Endothelial cell of umbilical vein (primary cell): ENCODE measurements around the gene SNCAIP. TPM values are rescaled to one million over a fixed set of nuclear protein-coding genes. Genes with fewer than 3 reads are reported as not detected.

ENCODE experiments used
- BruUV-seq: library from RNA; stranded (reverse); fragments of 400-500 nt; replicated peaks from 2 replicates; lab custom pipeline; 2021; lab: Mats Ljungman, UMichigan
- CTCF ChIA-PET: fragments of 300-600, 350-600 bp; sonication (Branson Sonifier 250); formaldehyde crosslinking; loops from one replicate; lab custom pipeline; 2021; ENCODE audit warnings: antibody characterized with exemption, inconsistent platforms; lab: Charles Lee
- POLR2A ChIA-PET: fragments of 300-600, 350-600 bp; sonication (Branson Sonifier 250); formaldehyde crosslinking; loops from one replicate; lab custom pipeline; 2021; ENCODE audit warnings: antibody characterized with exemption, inconsistent platforms; lab: Charles Lee
- DNase-seq: peaks from one replicate; pipeline ENCODE4 v3.0.0-alpha.2; 2011; ENCODE audit warnings: low read depth, low spot score
- FAIRE-seq: peaks from 2 replicates; lab custom pipeline; 2011; peaks lifted over from hg19 to GRCh38; lab: Jason Lieb, UNC
- H2AFZ ChIP-seq: 2 replicates; pipeline ENCODE4 v1.6.0; 2012; ENCODE audit warnings: low read depth, low read length, control low read depth, inconsistent platforms
- H3K27ac ChIP-seq: 2 replicates; pipeline ENCODE4 v1.5.1; 2011; ENCODE audit warnings: low read depth, mild to moderate bottlenecking, control low read depth, low read length, moderate library complexity; ENCODE audit not compliant: insufficient read depth
- H3K27me3 ChIP-seq, 2 experiments: 2 replicates each; pipeline versions ENCODE4 v1.6.0 to v1.6.1; 2011; ENCODE audit warnings: low read length in 2 of 2, mixed read lengths in 1 of 2; ENCODE audit not compliant: control insufficient read depth in 2 of 2, insufficient read depth in 2 of 2
- H3K36me3 ChIP-seq, 2 experiments: 2 replicates in 1 of 2; 3 replicates in 1 of 2; pipeline ENCODE4 v1.5.1; 2011; ENCODE audit warnings: low read length in 2 of 2, mild to moderate bottlenecking in 1 of 2, moderate library complexity in 1 of 2; ENCODE audit not compliant: control insufficient read depth in 2 of 2, insufficient read depth in 2 of 2; ENCODE audit errors: extremely low read depth in 1 of 2
- H3K4me1 ChIP-seq: 3 replicates; pipeline ENCODE4 v1.5.1; 2011; ENCODE audit warnings: mild to moderate bottlenecking, low read length; ENCODE audit not compliant: control insufficient read depth, insufficient read depth; ENCODE audit errors: extremely low read depth
- H3K4me2 ChIP-seq: 2 replicates; pipeline ENCODE4 v1.6.1; 2011; ENCODE audit warnings: low read length, control low read depth, mixed read lengths; ENCODE audit not compliant: insufficient read depth
- H3K4me3 ChIP-seq, 3 experiments: fragments of 200-600 bp in 1 of 3; sonication (generic), shearing (Covaris generic) in 1 of 3; replicated peaks in 1 of 3; 2 replicates each; pipeline ENCODE4 v1.5.1; 2011 to 2016; ENCODE audit warnings: control low read depth in 3 of 3, low read length in 3 of 3, mild to moderate bottlenecking in 2 of 3, inconsistent platforms in 1 of 3, low read depth in 1 of 3, moderate library complexity in 1 of 3; ENCODE audit not compliant: insufficient read depth in 1 of 3
- H3K79me2 ChIP-seq: 2 replicates; pipeline ENCODE4 v1.6.0; 2012; ENCODE audit warnings: low read length, inconsistent platforms; ENCODE audit not compliant: control insufficient read depth, insufficient read depth
- H3K9ac ChIP-seq: replicated peaks from 2 replicates; pipeline ENCODE3; 2011; ENCODE audit warnings: low read length, control low read depth; ENCODE audit not compliant: insufficient read depth; ENCODE audit errors: extremely low read depth
- H3K9me1 ChIP-seq: replicated peaks from 3 replicates; pipeline ENCODE4 v1.6.0; 2011; ENCODE audit warnings: mild to moderate bottlenecking, low read length; ENCODE audit not compliant: control insufficient read depth, insufficient read depth; ENCODE audit errors: extremely low read depth
- H3K9me3 ChIP-seq: replicated peaks from 2 replicates; pipeline ENCODE4 v1.5.1; 2012; ENCODE audit warnings: low read length, inconsistent platforms; ENCODE audit not compliant: control insufficient read depth, insufficient read depth
- H4K20me1 ChIP-seq: replicated peaks from 2 replicates; pipeline ENCODE3; 2011; ENCODE audit warnings: mild to moderate bottlenecking, low read length; ENCODE audit not compliant: control insufficient read depth, insufficient read depth; ENCODE audit errors: extremely low read depth
- EZH2 ChIP-seq: IDR thresholded peaks from 2 replicates; pipeline ENCODE4 v1.6.1; 2012; ENCODE audit warnings: borderline replicate concordance, low read depth, mild to moderate bottlenecking, moderate library complexity, low read length, inconsistent platforms; ENCODE audit not compliant: severe bottlenecking
- FOS ChIP-seq: IDR thresholded peaks from 2 replicates; pipeline ENCODE4 v1.6.1; 2011; ENCODE audit warnings: mild to moderate bottlenecking, low read length, moderate library complexity, borderline replicate concordance; ENCODE audit not compliant: insufficient read depth
- GATA2 ChIP-seq: IDR thresholded peaks from 2 replicates; pipeline ENCODE4 v1.7.0; 2011; ENCODE audit warnings: low read depth, mild to moderate bottlenecking, moderate library complexity, mixed read lengths, low read length; ENCODE audit not compliant: insufficient read length, insufficient read depth
- POLR2AphosphoS5 ChIP-seq: IDR thresholded peaks from 2 replicates; pipeline ENCODE4 v1.6.1; 2012; ENCODE audit warnings: low read depth, mild to moderate bottlenecking, control low read depth, low read length, moderate library complexity; ENCODE audit not compliant: insufficient read depth
- dilution Hi-C: fragments of 300-500 bp; cut with MboI; formaldehyde crosslinking; loops from one replicate; pipeline ENCODE4 v1.15.0; 2019; ENCODE audit warnings: low sequenced_read_pairs; ENCODE audit not compliant: extremely low pct_ligation_motif_present
- intact Hi-C: fragments of 100-400 bp; cut with micrococcal nuclease; formaldehyde crosslinking; loops from one replicate; pipeline ENCODE4 v1.10.0; 2022
- polyA plus RNA-seq, 4 experiments: library from polyadenylated mRNA; depleted of rRNA in 3 of 4; stranded (reverse) in 3 of 4; unstranded in 1 of 4; fragments of >200 nt; gene quantifications; 2 replicates each; pipeline versions ENCODE4 v1.2.1 to v1.2.3, GENCODE V29; 2011 to 2012; ENCODE audit warnings: missing spikeins in 1 of 4
- total RNA-seq: library from RNA; stranded (reverse); gene quantifications from 2 replicates; pipeline ENCODE4 v1.2.3, GENCODE V29; 2021
- TF ChIP-seq, protein P1 (sequence below), 2 donors: IDR thresholded peaks; 1 replicate in 1 of 2; 2 replicates in 1 of 2; pipeline ENCODE4 v1.5.1; 2011; ENCODE audit warnings: low read length in 2 of 2, mild to moderate bottlenecking in 2 of 2, moderate library complexity in 2 of 2, control low read depth in 1 of 2, inconsistent platforms in 1 of 2, low read depth in 1 of 2; ENCODE audit not compliant: insufficient read depth in 1 of 2; ENCODE audit errors: extremely low read depth in 1 of 2
- TF ChIP-seq, protein P2 (sequence below): IDR thresholded peaks from 2 replicates; pipeline ENCODE4 v1.6.1; 2011; ENCODE audit not compliant: insufficient read depth, insufficient read length

Gene SNCAIP
- total and polyA plus RNA-seq, 2 donors (not counting 3 experiments of a cell fraction or from before 2014, with no cell fraction given), result 13.1 to 42.0 TPM

DNA sequence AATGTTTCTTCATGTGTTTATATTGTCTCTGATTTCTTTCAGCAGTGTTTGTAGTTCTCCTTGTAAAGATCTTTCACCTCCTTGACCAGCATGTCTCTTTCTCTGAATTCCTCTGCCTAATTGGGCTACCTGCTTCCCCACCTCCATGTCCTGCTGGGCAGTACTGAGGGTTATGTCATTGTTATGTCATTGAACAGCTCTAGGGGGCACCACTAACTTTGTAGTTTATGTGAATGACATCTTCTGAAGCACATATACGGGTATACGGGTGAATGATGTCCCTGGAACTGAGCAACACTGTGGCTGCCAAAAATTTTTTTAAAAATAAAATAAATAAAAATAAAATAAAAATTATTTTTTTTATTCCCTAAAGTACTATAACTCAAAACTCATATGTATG is 16.9 kb upstream of the SNCAIP start:
- Histone ChIP-seq H3K27me3 (peaks cover 0 to 4% of the 10 kb centered on the region in 2 experiments), H4K20me1 (no peaks in the 10 kb centered on the region), H3K4me3 (no peak overlapping the region), H3K9ac (no peak overlapping the region), H3K27ac (no peak overlapping the region), H3K9me1 (no peaks in the 10 kb centered on the region), H2AFZ (no peak overlapping the region), H3K36me3 (no peaks in the 10 kb centered on the region), H3K9me3 (no peaks in the 10 kb centered on the region), H3K4me2 (no peak overlapping the region), H3K79me2 (no peaks in the 10 kb centered on the region), H3K4me1 (no peaks in the 10 kb centered on the region)
- dilution Hi-C loops (no loop called here), intact Hi-C loops (loop anchor here (1.0 to 5.0 kb wide), 2 partner anchors 120 to 202 kb away; no protein-coding TSS in a partner anchor)
- POLR2A ChIA-PET, result no interaction called here
- CTCF ChIA-PET, result interaction anchor here (0.6 to 2.4 kb wide), 13 partner anchors 9 to 203 kb away, joined by 3 to 13 read pairs (median 4); no protein-coding TSS in a partner anchor
- no peak for FAIRE-seq
- TF ChIP-seq FOS (no peak), POLR2AphosphoS5 (no peak), GATA2 (no peak), EZH2 (no peak)
- TF ChIP-seq, protein P1, sequence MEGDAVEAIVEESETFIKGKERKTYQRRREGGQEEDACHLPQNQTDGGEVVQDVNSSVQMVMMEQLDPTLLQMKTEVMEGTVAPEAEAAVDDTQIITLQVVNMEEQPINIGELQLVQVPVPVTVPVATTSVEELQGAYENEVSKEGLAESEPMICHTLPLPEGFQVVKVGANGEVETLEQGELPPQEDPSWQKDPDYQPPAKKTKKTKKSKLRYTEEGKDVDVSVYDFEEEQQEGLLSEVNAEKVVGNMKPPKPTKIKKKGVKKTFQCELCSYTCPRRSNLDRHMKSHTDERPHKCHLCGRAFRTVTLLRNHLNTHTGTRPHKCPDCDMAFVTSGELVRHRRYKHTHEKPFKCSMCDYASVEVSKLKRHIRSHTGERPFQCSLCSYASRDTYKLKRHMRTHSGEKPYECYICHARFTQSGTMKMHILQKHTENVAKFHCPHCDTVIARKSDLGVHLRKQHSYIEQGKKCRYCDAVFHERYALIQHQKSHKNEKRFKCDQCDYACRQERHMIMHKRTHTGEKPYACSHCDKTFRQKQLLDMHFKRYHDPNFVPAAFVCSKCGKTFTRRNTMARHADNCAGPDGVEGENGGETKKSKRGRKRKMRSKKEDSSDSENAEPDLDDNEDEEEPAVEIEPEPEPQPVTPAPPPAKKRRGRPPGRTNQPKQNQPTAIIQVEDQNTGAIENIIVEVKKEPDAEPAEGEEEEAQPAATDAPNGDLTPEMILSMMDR (IDR thresholded peaks at IDR 0.05; ENCODE audit: extremely low read depth in 1 of 2, insufficient read depth in 1 of 2, low read depth in 1 of 2, low read length in 2 of 2), result peak; percentile 21 to 43
- TF ChIP-seq, protein P2, sequence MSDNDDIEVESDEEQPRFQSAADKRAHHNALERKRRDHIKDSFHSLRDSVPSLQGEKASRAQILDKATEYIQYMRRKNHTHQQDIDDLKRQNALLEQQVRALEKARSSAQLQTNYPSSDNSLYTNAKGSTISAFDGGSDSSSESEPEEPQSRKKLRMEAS, result no peak
- peak; percentile 37 for DNase-seq
- BruUV-seq, result no TSS peak
